Right lobe of liver (tissue), 6 donors: Measurements from ENCODE around the gene CEMP1. TPM values are rescaled to one million over a fixed set of nuclear protein-coding genes. Genes with fewer than 3 reads are reported as not detected.

Experiments
- ATAC-seq, 4 donors: fragments of 200-7000 bp; cut with Tn5 transposase; one replicate each; pipeline ENCODE4 v1.9.1; 2020; ENCODE audit warnings: mild to moderate bottlenecking in 4 of 4, moderate library complexity in 4 of 4
- DNase-seq, 3 donors: peaks; one replicate each; pipeline ENCODE4 v3.0.0-alpha.2; 2020
- H3K27ac ChIP-seq, 3 donors: fragments of 200-600 bp; one replicate each; pipeline ENCODE4 v1.8.0; 2022
- H3K27me3 ChIP-seq, 2 donors: fragments of 200-600 bp; one replicate each; pipeline ENCODE4 v1.8.0; 2022
- H3K36me3 ChIP-seq, 4 donors: fragments of 200-600 bp; sonication (generic) in 1 of 4; one replicate each; pipeline versions ENCODE4 v1.5.1 to v1.8.0; 2017 to 2022; ENCODE audit warnings: control low read depth in 1 of 4
- H3K4me1 ChIP-seq, 4 donors: fragments of 200-600 bp; sonication (generic) in 1 of 4; one replicate each; pipeline versions ENCODE4 v1.5.1 to v1.8.0; 2017 to 2022; ENCODE audit warnings: control low read depth in 1 of 4
- H3K4me3 ChIP-seq, 3 donors: fragments of 200-600 bp; one replicate each; pipeline ENCODE4 v1.8.0; 2022
- H3K9me3 ChIP-seq, 4 donors: fragments of 200-600 bp; sonication (generic) in 1 of 4; one replicate each; pipeline versions ENCODE4 v1.5.1 to v1.8.0; 2017 to 2022; ENCODE audit warnings: control low read depth in 1 of 4
- CTCF ChIP-seq, 4 donors: fragments of 200-600 bp in 3 of 4; fragments of 450-650 bp in 1 of 4; IDR thresholded peaks; one replicate each; pipeline versions ENCODE4 v1.5.1 to v1.8.0; 2016 to 2022; ENCODE audit warnings: antibody characterized with exemption in 4 of 4, mild to moderate bottlenecking in 2 of 4
- POLR2A ChIP-seq: fragments of 450-650 bp; IDR thresholded peaks from one replicate; pipeline ENCODE4 v1.6.1; 2017; ENCODE audit warnings: antibody characterized with exemption, mild to moderate bottlenecking
- WGBS: methylation state at CpG from one replicate; pipeline ENCODE4 v1.1.6; 2018; ENCODE audit warnings: low coverage, low lambda C conversion rate; ENCODE audit not compliant: insufficient coverage; ENCODE audit errors: missing lambda C conversion rate; 5-methylcytosine and 5-hydroxymethylcytosine counted together
- intact Hi-C, 2 donors: fragments of 100-400 bp; cut with DNase I; formaldehyde crosslinking; loops; one replicate each; pipeline versions ENCODE4 v1.11.2 to v1.14.1; 2022
- total RNA-seq, 6 experiments: library from RNA; depleted of rRNA in 2 of 6; stranded (reverse); fragments of >200 nt in 2 of 6; fragmentation: NEBNext Ultra II Directional in 3 of 6; extraction: Animal tissue kit (Norgen Biotek cat#: 25700) in 3 of 6; gene quantifications; one replicate each; pipeline versions ENCODE4 v1.1.0 to v1.2.4, GENCODE V29; 2016 to 2023
- donor health status: DM: no; HTN: yes; CAD: no.
- donor health status: DM: no; HTN: no; CAD: no.
- donor health status: DM: no; HTN: no; CAD: no.
- donor health status: DM: no; HTN: yes; CAD: no.
- donor health status: DM: no; HTN: yes; CAD: no.

Gene CEMP1
- total RNA-seq, 6 experiments from 2014 or later, result 0.22 to 0.29 TPM; not detected in 4

GRCh38 chr16:2500918-2501750 lies 30.1 kb downstream of the CEMP1 start:
- 0% methylated on average over 6 of the region's 23 CpGs for WGBS

GRCh38 chr16:2500430-2500917 lies 30.7 kb downstream of the CEMP1 start:
- Histone ChIP-seq H3K4me1 (peaks cover 0 to 44% (median 23%) of the 10 kb centered on the region in 4 donors), H3K9me3 (no peaks in the 10 kb centered on the region), H3K36me3 (no peaks in the 10 kb centered on the region), H3K27ac (no peak overlapping the region), H3K4me3 (no peak overlapping the region), H3K27me3 (no peaks in the 10 kb centered on the region)
- WGBS, result 81% methylated on average over 8 of the region's 20 CpGs
- ATAC-seq (no peak), DNase-seq (no peak)
- TF ChIP-seq POLR2A (no peak), CTCF (IDR thresholded peaks at IDR 0.05) (no peak)
- intact Hi-C loops, result loop anchor here (5.0 to 10.0 kb wide), 2 partner anchors 158 to 306 kb away; partner anchors contain the start of genes CASKIN1 (in 2 of the 2) and ABCA3 (in 1 of the 2)

More at GRCh38 chr16:2500918-2501750, 30.1 kb downstream of the CEMP1 start:
- ATAC-seq (peak; percentile 75 to 83 (median 79)), DNase-seq (peak; percentile 79 to 85 (median 84))
- intact Hi-C loops, result loop anchor here (5.0 to 10.0 kb wide), 2 partner anchors 159 to 306 kb away; partner anchors contain the start of genes CASKIN1 (in 2 of the 2) and ABCA3 (in 1 of the 2)
- Histone ChIP-seq H3K27me3 (no peaks in the 10 kb centered on the region), H3K36me3 (no peaks in the 10 kb centered on the region), H3K4me1 (peaks cover 0 to 44% (median 23%) of the 10 kb centered on the region in 4 donors), H3K27ac (no peak overlapping the region), H3K9me3 (no peaks in the 10 kb centered on the region), H3K4me3 (no peak overlapping the region)
- TF ChIP-seq CTCF (IDR thresholded peaks at IDR 0.05), result peak; percentile 97 to 100 (median 98)
- no peak for TF ChIP-seq POLR2A

GRCh38 chr16:2499890-2500429 lies 31.2 kb downstream of the CEMP1 start:
- intact Hi-C loops, result loop anchor here (5.0 to 10.0 kb wide), 3 partner anchors 65 to 305 kb away; partner anchors contain the start of genes ABCA3 (in 2 of the 2) and CASKIN1 (in 2 of the 2)
- H3K4me1 ChIP-seq, result peaks cover 0 to 44% (median 23%) of the 10 kb centered on the region in 4 donors

More at GRCh38 chr16:2499890-2500429, 31.2 kb downstream of the CEMP1 start:
- DNase-seq (no peak), ATAC-seq (no peak)
- Histone ChIP-seq H3K27me3 (no peaks in the 10 kb centered on the region), H3K4me3 (no peak overlapping the region), H3K36me3 (no peaks in the 10 kb centered on the region), H3K9me3 (no peaks in the 10 kb centered on the region), H3K27ac (no peak overlapping the region)
- no peak for TF ChIP-seq CTCF (IDR thresholded peaks at IDR 0.05)
- no peak for TF ChIP-seq POLR2A
- WGBS, result 100% methylated on average over 2 of the region's 29 CpGs
